PC-9 (cell line): ENCODE measurements around the gene MFNG.

Experiments used
- CTCF ChIP-seq: fragments of 200-600 bp; sonication (generic); conservative IDR thresholded peaks from 2 replicates; pipeline ENCODE4 v1.6.1; 2017; ENCODE audit warnings: mixed run types, antibody characterized with exemption, mild to moderate bottlenecking, moderate library complexity
- EZH2 ChIP-seq: fragments of 200-600 bp; sonication (generic); IDR thresholded peaks from 2 replicates; pipeline ENCODE4 v1.8.0; 2017; ENCODE audit warnings: antibody characterized with exemption, low read depth

GRCh38 chr22:37459206-37459605, 27.0 kb downstream of the MFNG start:
- TF ChIP-seq CTCF (no peak), EZH2 (no peak)
